GM21528 (cell line): ENCODE results near the gene RNF215.
"Not testable (repeated sequence)": the region's sequence is repeated elsewhere in the genome, so short reads cannot be mapped to it uniquely, and the experiment has no call there.

Source experiments
- ATAC-seq: cut with Tn5 transposase; IDR thresholded peaks from one replicate; pipeline ENCODE4 v1.9.1; 2021; ENCODE audit warnings: mild to moderate bottlenecking, moderate library complexity; ENCODE audit not compliant: unreplicated experiment, low FRiP score

Gene RNF215

GRCh38 chr22:30421695-30422480, 34.7 kb upstream of the RNF215 start:
- ATAC-seq, result no peak

- no peak for ATAC-seq
Observed at GRCh38 chr22:30420347-30421125, 33.3 kb upstream of the RNF215 start.

GRCh38 chr22:30416837-30417236, 29.6 kb upstream of the RNF215 start:
- no peak for ATAC-seq

GRCh38 chr22:30416403-30416802, 29.2 kb upstream of the RNF215 start:
- ATAC-seq, result no peak

- no peak for ATAC-seq
Observed at GRCh38 chr22:30414525-30415047, 27.4 kb upstream of the RNF215 start.

- ATAC-seq, result no peak
Observed at GRCh38 chr22:30413745-30414524, 26.7 kb upstream of the RNF215 start.

GRCh38 chr22:30413001-30413400, 25.8 kb upstream of the RNF215 start:
- ATAC-seq, result no peak

GRCh38 chr22:30411780-30412179, 24.6 kb upstream of the RNF215 start:
- no peak for ATAC-seq

GRCh38 chr22:30408388-30409102, 21.3 kb upstream of the RNF215 start:
- ATAC-seq, result no peak

GRCh38 chr22:30406400-30406799, 19.2 kb upstream of the RNF215 start:
- ATAC-seq, result no peak

- no peak for ATAC-seq
Observed at GRCh38 chr22:30405731-30406130, 18.5 kb upstream of the RNF215 start.

GRCh38 chr22:30404307-30404706, 17.1 kb upstream of the RNF215 start:
- no peak for ATAC-seq

- ATAC-seq, result not testable (repeated sequence)
Observed at GRCh38 chr22:30402766-30403104, 15.5 kb upstream of the RNF215 start.

GRCh38 chr22:30402028-30402765, 15.0 kb upstream of the RNF215 start:
- no peak for ATAC-seq

GRCh38 chr22:30401024-30401423, 13.8 kb upstream of the RNF215 start:
- not testable (repeated sequence) for ATAC-seq

- no peak for ATAC-seq
Observed at GRCh38 chr22:30400159-30400558, 12.9 kb upstream of the RNF215 start.

- no peak for ATAC-seq
Observed at GRCh38 chr22:30399718-30400117, 12.5 kb upstream of the RNF215 start.

- no peak for ATAC-seq
Observed at GRCh38 chr22:30398685-30399680, 11.8 kb upstream of the RNF215 start.
